Heart left ventricle (tissue), 16 donors: Measurements from ENCODE around the gene TRAF3. TPM values are rescaled to one million over a fixed set of nuclear protein-coding genes. Genes with fewer than 3 reads are reported as not detected.

Experiments used
- ATAC-seq, 4 donors: fragments of 200-7000 bp; cut with Tn5 transposase; one replicate each; pipeline ENCODE4 v1.9.1; 2020 to 2022; ENCODE audit warnings: moderate library complexity in 4 of 4, mild to moderate bottlenecking in 3 of 4, moderate number of reproducible peaks in 1 of 4
- DNase-seq, 5 donors: peaks; one replicate each; pipeline ENCODE4 v3.0.0-alpha.2; 2020
- H3K27ac ChIP-seq, 12 donors: fragments of 200-600 bp; sonication (generic) in 4 of 12; one replicate each; pipeline versions ENCODE4 v1.5.0 to v1.8.0; 2016 to 2022; ENCODE audit warnings: mild to moderate bottlenecking in 2 of 12
- H3K27me3 ChIP-seq, 9 donors: fragments of 200-600 bp; sonication (generic) in 2 of 9; one replicate each; pipeline versions ENCODE4 v1.5.1 to v1.8.0; 2016 to 2022; ENCODE audit warnings: mild to moderate bottlenecking in 3 of 9
- H3K36me3 ChIP-seq, 9 donors: fragments of 200-600 bp; sonication (generic) in 2 of 9; one replicate each; pipeline versions ENCODE4 v1.5.0 to v1.8.0; 2018 to 2022; ENCODE audit warnings: mild to moderate bottlenecking in 2 of 9
- H3K4me1 ChIP-seq, 12 donors: fragments of 200-600 bp; sonication (generic) in 4 of 12; one replicate each; pipeline versions ENCODE4 v1.5.0 to v1.8.0; 2016 to 2022; ENCODE audit warnings: mild to moderate bottlenecking in 3 of 12
- H3K4me3 ChIP-seq, 12 donors: fragments of 200-600 bp; sonication (generic) in 4 of 12; one replicate each; pipeline versions ENCODE4 v1.5.0 to v1.8.0; 2017 to 2022; ENCODE audit warnings: mild to moderate bottlenecking in 9 of 12, moderate library complexity in 4 of 12
- H3K9me3 ChIP-seq, 12 donors: fragments of 200-600 bp; sonication (generic) in 4 of 12; one replicate each; pipeline versions ENCODE4 v1.5.0 to v1.8.0; 2016 to 2022; ENCODE audit warnings: mild to moderate bottlenecking in 1 of 12
- POLR2A ChIP-seq, 2 donors: fragments of 450-650 bp; IDR thresholded peaks; one replicate each; pipeline ENCODE4 v1.6.1; 2017; ENCODE audit warnings: antibody characterized with exemption in 2 of 2, mild to moderate bottlenecking in 2 of 2, moderate library complexity in 2 of 2
- WGBS, 4 donors: extraction: QIAGEN DNeasy Blood & Tissue Kit in 2 of 4; methylation state at CpG; one replicate each; pipeline versions ENCODE4 v1.1.5 to v1.1.7; 2013 to 2018; 5-methylcytosine and 5-hydroxymethylcytosine counted together
- intact Hi-C, 10 donors: fragments of 100-400 bp; cut with DNase I; formaldehyde crosslinking; loops; one replicate each; pipeline versions ENCODE4 v1.11.1 to v1.14.2; 2022
- polyA plus RNA-seq, 2 donors: library from polyadenylated mRNA; stranded (reverse); fragments of 200-250 nt; gene quantifications; one replicate each; pipeline ENCODE4 v1.2.3, GENCODE V29; 2013
- total RNA-seq, 9 donors: library from RNA; depleted of rRNA in 2 of 9; stranded (reverse); fragments of >200 nt in 2 of 9; fragmentation: NEBNext Ultra II Directional in 3 of 9; extraction: Animal tissue kit (Norgen Biotek cat#: 25700) in 3 of 9; gene quantifications; one replicate each; pipeline versions ENCODE4 v1.1.0 to v1.2.4, GENCODE V29; 2016 to 2023
- TF ChIP-seq, protein P1 (sequence below), 12 donors: fragments of 200-600 bp; sonication (generic) in 4 of 12; IDR thresholded peaks; one replicate each; pipeline versions ENCODE4 v1.5.0 to v1.8.0; 2018 to 2022; ENCODE audit warnings: antibody characterized with exemption in 12 of 12, mild to moderate bottlenecking in 5 of 12
- donor health status: ischemic (EF 13 %, LVEDD 7.1; RV severe dilation, severe dysfunction).
- donor health status: healthy with polysubstance abuse.
- donor health status: DM: no; HTN: yes; CAD: no.
- donor health status: DM: no; HTN: no; CAD: no.
- donor health status: ischemic (EF 25% LVEDD 6.9; RV normal size, moderate dysfunction).
- donor health status: ischemic (EF 25% LVEDD 5.7; RV mildly dilated, moderate dysfunction).
- donor health status: healthy.
- donor health status: DM: yes; HTN: yes; CAD: no.
- donor health status: ischemic (EF 35%, LVEDD 5.7; RV mildly dilated, moderate dysfunction).
- donor health status: nonischemic (EF 11% LVEDD 7.7; RV severe dilation, severe dysfunction).
- donor health status: DM: yes; HTN: yes; CAD: no.
- donor health status: PGD.
- donor health status: ischemic (EF 29% LVEDD 5.4; RV normal size, mild dysfunction).
- donor health status: nonischemic (EF 23%, LVEDD 6.1; RV moderate dilation, normal function).

Gene TRAF3
- total and polyA plus RNA-seq, 11 donors = 1.6 to 20.6 (median 10.6) TPM

DNA sequence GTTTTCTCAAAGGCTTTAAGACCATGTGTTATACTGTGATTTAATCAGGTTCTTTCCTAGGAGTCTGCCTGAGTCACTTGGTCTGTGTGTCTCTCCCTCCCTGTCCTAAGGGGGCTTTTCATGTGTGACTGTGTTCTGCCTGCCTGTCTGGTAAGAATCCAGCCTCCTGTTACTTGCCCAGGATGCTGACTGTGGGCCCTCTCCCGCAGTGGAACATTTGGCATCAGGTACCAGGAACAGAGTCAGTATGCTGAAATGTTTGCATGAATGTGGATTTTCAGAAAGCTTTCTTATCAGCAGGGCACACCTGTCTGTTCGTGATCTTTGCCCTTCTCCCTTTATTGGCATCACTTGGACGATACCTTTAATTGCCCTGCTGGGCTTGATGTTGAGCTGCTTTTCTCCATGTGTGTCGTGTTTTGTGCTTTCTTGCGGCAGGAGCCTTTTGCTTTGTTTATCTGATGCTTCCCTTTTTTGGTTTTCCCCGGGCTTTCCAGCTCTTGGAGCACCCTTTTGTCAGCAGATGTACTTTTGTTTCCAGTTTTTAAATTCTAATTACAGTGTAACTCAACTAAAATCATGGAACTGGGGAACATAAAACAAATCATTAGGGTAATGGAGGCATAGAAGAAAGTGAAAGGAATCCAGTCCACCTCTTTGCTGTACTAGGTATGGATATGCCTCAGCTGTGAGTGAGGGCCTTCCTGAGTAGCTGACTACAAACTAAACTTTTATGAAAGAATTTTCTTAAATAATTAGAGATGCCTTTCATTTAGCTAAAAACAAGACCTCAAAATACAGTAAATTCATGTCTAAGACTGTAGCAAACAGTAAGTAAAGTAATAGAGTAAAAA, 72.5 kb downstream of the TRAF3 start:
- peak overlapping the region in 2 of 12 donors; percentile 3 to 4 for H3K4me3 ChIP-seq
- 62 to 73% (median 68%) methylated on average over 6 of the region's 6 CpGs for WGBS, 4 donors
- ATAC-seq = peak in 3 of 4 donors; percentile 16 to 33 (median 20)

DNA sequence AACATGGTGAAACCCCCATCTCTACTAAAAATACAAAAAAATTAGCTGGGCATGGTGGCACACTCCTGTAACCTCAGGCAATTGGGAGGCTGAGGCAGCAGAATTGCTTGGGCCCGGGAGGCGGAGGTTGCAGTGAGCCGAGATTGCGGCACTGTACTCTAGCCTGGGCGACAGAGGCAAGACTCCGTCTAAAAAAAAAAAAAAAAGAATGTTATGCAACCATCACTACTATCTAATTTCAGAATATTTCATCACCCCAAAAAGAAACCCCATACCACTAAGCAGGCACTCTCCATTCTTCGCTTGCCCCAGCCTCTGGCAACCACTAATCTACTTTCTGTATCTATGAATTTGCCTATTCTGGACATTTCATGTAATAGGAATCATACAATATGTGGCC, 76.4 kb downstream of the TRAF3 start:
- WGBS, 4 donors = 83 to 92% (median 91%) methylated on average over 7 of the region's 7 CpGs
- Histone ChIP-seq H3K4me1 (peaks cover 0 to 34% (median 8%) of the 10 kb centered on the region in 12 donors), H3K4me3 (no peak overlapping the region), H3K36me3 (no peaks in the 10 kb centered on the region), H3K27me3 (no peaks in the 10 kb centered on the region), H3K27ac (no peak overlapping the region), H3K9me3 (no peaks in the 10 kb centered on the region)
- DNase-seq (no peak), ATAC-seq (no peak)
- intact Hi-C loops = no loop called here
- no peak for TF ChIP-seq POLR2A (IDR thresholded peaks at IDR 0.05)
- TF ChIP-seq, protein P1, sequence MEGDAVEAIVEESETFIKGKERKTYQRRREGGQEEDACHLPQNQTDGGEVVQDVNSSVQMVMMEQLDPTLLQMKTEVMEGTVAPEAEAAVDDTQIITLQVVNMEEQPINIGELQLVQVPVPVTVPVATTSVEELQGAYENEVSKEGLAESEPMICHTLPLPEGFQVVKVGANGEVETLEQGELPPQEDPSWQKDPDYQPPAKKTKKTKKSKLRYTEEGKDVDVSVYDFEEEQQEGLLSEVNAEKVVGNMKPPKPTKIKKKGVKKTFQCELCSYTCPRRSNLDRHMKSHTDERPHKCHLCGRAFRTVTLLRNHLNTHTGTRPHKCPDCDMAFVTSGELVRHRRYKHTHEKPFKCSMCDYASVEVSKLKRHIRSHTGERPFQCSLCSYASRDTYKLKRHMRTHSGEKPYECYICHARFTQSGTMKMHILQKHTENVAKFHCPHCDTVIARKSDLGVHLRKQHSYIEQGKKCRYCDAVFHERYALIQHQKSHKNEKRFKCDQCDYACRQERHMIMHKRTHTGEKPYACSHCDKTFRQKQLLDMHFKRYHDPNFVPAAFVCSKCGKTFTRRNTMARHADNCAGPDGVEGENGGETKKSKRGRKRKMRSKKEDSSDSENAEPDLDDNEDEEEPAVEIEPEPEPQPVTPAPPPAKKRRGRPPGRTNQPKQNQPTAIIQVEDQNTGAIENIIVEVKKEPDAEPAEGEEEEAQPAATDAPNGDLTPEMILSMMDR (IDR thresholded peaks at IDR 0.05) = no peak

More for the DNA sequence above, 72.5 kb downstream of the TRAF3 start:
- TF ChIP-seq, protein P1 (IDR thresholded peaks at IDR 0.05) = no peak
- TF ChIP-seq POLR2A (IDR thresholded peaks at IDR 0.05) = no peak
- DNase-seq = no peak
- peaks cover 0 to 35% (median 9%) of the 10 kb centered on the region in 12 donors for H3K4me1 ChIP-seq
- no peaks in the 10 kb centered on the region for H3K27me3 ChIP-seq
- peak overlapping the region in 4 of 12 donors; percentile 7 to 82 (median 26) for H3K27ac ChIP-seq
- H3K36me3 ChIP-seq = no peaks in the 10 kb centered on the region
- intact Hi-C loops = no loop called here
- no peaks in the 10 kb centered on the region for H3K9me3 ChIP-seq

DNA sequence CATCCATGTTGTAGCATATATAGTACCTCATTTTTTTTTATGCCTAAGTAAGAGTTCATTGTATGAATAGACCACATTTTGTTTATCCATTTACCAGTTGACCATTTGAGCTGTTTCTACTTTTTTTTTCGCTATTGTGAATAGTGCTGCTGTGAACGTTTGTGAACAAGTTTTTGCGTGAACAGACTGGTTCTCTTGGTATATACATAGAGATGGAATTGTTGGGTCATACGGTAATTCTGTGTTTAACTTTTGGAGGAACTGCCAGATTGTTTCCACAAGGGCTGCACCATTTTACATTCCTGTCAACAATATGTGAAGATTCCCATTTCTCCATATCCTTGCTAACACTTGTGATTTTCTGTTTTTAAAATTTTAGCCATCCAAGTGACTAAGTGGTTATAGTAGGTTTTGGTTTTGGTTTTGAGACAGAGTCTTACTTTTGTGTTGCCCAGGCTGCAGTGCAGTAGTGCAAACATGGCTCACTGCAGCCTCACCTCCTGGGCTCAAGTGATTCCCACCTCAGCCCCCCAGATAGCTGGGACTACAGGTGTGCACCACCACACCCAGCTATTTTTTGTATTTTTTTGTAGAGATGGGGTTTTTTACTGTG, 76.9 kb downstream of the TRAF3 start:
- Histone ChIP-seq H3K27ac (peak overlapping the region in 1 of 12 donors; percentile 3), H3K27me3 (no peaks in the 10 kb centered on the region), H3K4me3 (no peak overlapping the region), H3K4me1 (peaks cover 0 to 28% (median 5%) of the 10 kb centered on the region in 12 donors), H3K36me3 (no peaks in the 10 kb centered on the region), H3K9me3 (no peaks in the 10 kb centered on the region)
- WGBS, 4 donors = 96 to 99% (median 97%) methylated on average over 4 of the region's 4 CpGs
- ATAC-seq (no peak), DNase-seq (no peak)
- intact Hi-C loops = no loop called here
- TF ChIP-seq POLR2A (IDR thresholded peaks at IDR 0.05) = no peak
- TF ChIP-seq, protein P1 (IDR thresholded peaks at IDR 0.05) = no peak

DNA sequence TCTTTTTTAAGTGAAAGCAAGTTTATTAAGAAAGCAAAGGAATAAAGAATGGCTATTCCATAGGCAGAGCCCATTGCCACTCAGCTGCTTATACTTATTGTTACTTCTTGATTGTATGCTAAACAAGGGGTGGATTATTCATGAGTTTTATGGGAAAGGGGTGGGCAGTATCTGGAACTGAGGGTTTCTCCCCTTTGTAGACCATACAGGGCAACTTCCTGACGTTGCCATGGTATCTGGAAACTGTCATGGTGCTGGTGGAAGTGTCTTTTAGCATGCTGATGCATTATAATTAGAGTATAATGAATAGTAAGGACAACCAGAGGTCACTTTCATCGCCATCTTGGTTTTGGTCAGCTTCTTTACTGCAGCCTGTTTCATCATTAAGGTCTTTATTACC, 78.9 kb downstream of the TRAF3 start:
- H3K9me3 ChIP-seq = peaks cover 0 to 6% (median 0%) of the 10 kb centered on the region in 12 donors
- no peaks in the 10 kb centered on the region for H3K36me3 ChIP-seq
- no peak overlapping the region for H3K27ac ChIP-seq
- 90 to 98% (median 94%) methylated on average over 2 of the region's 2 CpGs for WGBS, 4 donors
- ATAC-seq = no peak
- H3K27me3 ChIP-seq = no peaks in the 10 kb centered on the region
- peaks cover 0 to 11% (median 0%) of the 10 kb centered on the region in 12 donors for H3K4me1 ChIP-seq
- no peak overlapping the region for H3K4me3 ChIP-seq
- intact Hi-C loops = no loop called here
- DNase-seq = no peak
- TF ChIP-seq POLR2A (IDR thresholded peaks at IDR 0.05) = no peak
- TF ChIP-seq, protein P1 (IDR thresholded peaks at IDR 0.05) = no peak
